HUES48 (cell line): ENCODE results near the gene CEP162.
"Not testable (repeated sequence)": the region's sequence is repeated elsewhere in the genome, so short reads cannot be mapped to it uniquely, and the experiment has no call there.

ENCODE experiments used
- H3K27ac ChIP-seq: one replicate; pipeline ENCODE4 v1.7.0; 2013; ENCODE audit warnings: low read depth, low read length, inconsistent platforms
- H3K27me3 ChIP-seq: 2 replicates; pipeline ENCODE4 v1.6.1; 2013; ENCODE audit warnings: mild to moderate bottlenecking, low read length; ENCODE audit not compliant: control insufficient read depth, insufficient read depth
- H3K36me3 ChIP-seq: 2 replicates; pipeline ENCODE4 v1.6.1; 2013; ENCODE audit warnings: low read length; ENCODE audit not compliant: control insufficient read depth, insufficient read depth
- H3K4me1 ChIP-seq: 2 replicates; pipeline ENCODE4 v1.6.1; 2013; ENCODE audit warnings: mild to moderate bottlenecking, low read length; ENCODE audit not compliant: control insufficient read depth, insufficient read depth
- H3K4me3 ChIP-seq: 2 replicates; pipeline ENCODE4 v1.5.1; 2013; ENCODE audit warnings: mild to moderate bottlenecking, low read depth, low read length
- H3K9ac ChIP-seq: 2 replicates; pipeline ENCODE4 v1.6.1; 2013; ENCODE audit warnings: mild to moderate bottlenecking, low read depth, low read length, moderate library complexity
- H3K9me3 ChIP-seq: 2 replicates; pipeline ENCODE4 v1.6.1; 2013; ENCODE audit warnings: low read length; ENCODE audit not compliant: control insufficient read depth, insufficient read depth

Gene CEP162

GRCh38 chr6:84150705-84151104 is 76.7 kb downstream of the CEP162 start:
- no peaks in the 10 kb centered on the region for H3K27me3 ChIP-seq
- H3K4me1 ChIP-seq: no peaks in the 10 kb centered on the region
- no peak overlapping the region for H3K9ac ChIP-seq
- no peak overlapping the region for H3K27ac ChIP-seq
- no peaks in the 10 kb centered on the region for H3K9me3 ChIP-seq
- H3K4me3 ChIP-seq: no peak overlapping the region
- H3K36me3 ChIP-seq: peaks cover 18% of the 10 kb centered on the region

- H3K27me3 ChIP-seq: no peaks in the 10 kb centered on the region
- peaks cover 13% of the 10 kb centered on the region for H3K36me3 ChIP-seq
- H3K9ac ChIP-seq: no peak overlapping the region
- H3K9me3 ChIP-seq: no peaks in the 10 kb centered on the region
- H3K4me1 ChIP-seq: peaks cover 19% of the 10 kb centered on the region
- H3K27ac ChIP-seq: no peak overlapping the region
- H3K4me3 ChIP-seq: no peak overlapping the region
Measured at GRCh38 chr6:84141521-84141920, 85.9 kb downstream of the CEP162 start.

GRCh38 chr6:84139311-84139710 is 88.1 kb downstream of the CEP162 start:
- H3K4me3 ChIP-seq: no peak overlapping the region
- H3K4me1 ChIP-seq: peaks cover 19% of the 10 kb centered on the region
- H3K9me3 ChIP-seq: peaks cover 3% of the 10 kb centered on the region; the same call in 1 of the 2 replicates
- H3K27me3 ChIP-seq: no peaks in the 10 kb centered on the region
- H3K9ac ChIP-seq: no peak overlapping the region
- no peak overlapping the region for H3K27ac ChIP-seq
- H3K36me3 ChIP-seq: peaks cover 16% of the 10 kb centered on the region

GRCh38 chr6:84137989-84138575 is 89.4 kb downstream of the CEP162 start:
- Histone ChIP-seq H3K27me3 (no peaks in the 10 kb centered on the region), H3K36me3 (peaks cover 17% of the 10 kb centered on the region), H3K27ac (no peak overlapping the region), H3K4me3 (no peak overlapping the region), H3K9me3 (peaks cover 14% of the 10 kb centered on the region), H3K4me1 (peaks cover 19% of the 10 kb centered on the region), H3K9ac (no peak overlapping the region)

GRCh38 chr6:84137051-84137375 is 90.4 kb downstream of the CEP162 start:
- Histone ChIP-seq H3K27ac (no peak overlapping the region), H3K4me1 (peaks cover 15% of the 10 kb centered on the region), H3K9me3 (peaks cover 14% of the 10 kb centered on the region), H3K27me3 (no peaks in the 10 kb centered on the region), H3K9ac (no peak overlapping the region), H3K36me3 (peaks cover 16% of the 10 kb centered on the region), H3K4me3 (no peak overlapping the region)

- Histone ChIP-seq H3K4me3 (no peak overlapping the region), H3K9me3 (peaks cover 14% of the 10 kb centered on the region), H3K9ac (no peak overlapping the region), H3K27me3 (no peaks in the 10 kb centered on the region), H3K27ac (no peak overlapping the region), H3K36me3 (peaks cover 16% of the 10 kb centered on the region), H3K4me1 (peaks cover 10% of the 10 kb centered on the region)
Measured at GRCh38 chr6:84136364-84137050, 90.9 kb downstream of the CEP162 start.

- Histone ChIP-seq H3K27me3 (no peaks in the 10 kb centered on the region), H3K27ac (no peak overlapping the region), H3K4me1 (peaks cover 8% of the 10 kb centered on the region), H3K9ac (no peak overlapping the region), H3K4me3 (no peak overlapping the region), H3K36me3 (peaks cover 16% of the 10 kb centered on the region), H3K9me3 (peaks cover 14% of the 10 kb centered on the region)
Measured at GRCh38 chr6:84135291-84135690, 92.2 kb downstream of the CEP162 start.

- not testable (repeated sequence) for H3K27me3 ChIP-seq, H3K9ac ChIP-seq, H3K4me1 ChIP-seq, H3K27ac ChIP-seq, H3K4me3 ChIP-seq
- Histone ChIP-seq H3K36me3 (peaks cover 16% of the 10 kb centered on the region), H3K9me3 (peaks cover 14% of the 10 kb centered on the region)
Measured at GRCh38 chr6:84133385-84133784, 94.1 kb downstream of the CEP162 start.

- H3K9ac ChIP-seq, H3K4me1 ChIP-seq, H3K4me3 ChIP-seq, H3K27me3 ChIP-seq, H3K27ac ChIP-seq: not testable (repeated sequence)
- H3K9me3 ChIP-seq: peaks cover 14% of the 10 kb centered on the region
- peaks cover 22% of the 10 kb centered on the region for H3K36me3 ChIP-seq
Measured at GRCh38 chr6:84129588-84129987, 97.9 kb downstream of the CEP162 start.

GRCh38 chr6:84123186-84123585 is 104.3 kb downstream of the CEP162 start:
- Histone ChIP-seq H3K9me3 (no peaks in the 10 kb centered on the region), H3K36me3 (peaks cover 22% of the 10 kb centered on the region), H3K27me3 (no peaks in the 10 kb centered on the region), H3K9ac (no peak overlapping the region), H3K4me3 (no peak overlapping the region), H3K27ac (no peak overlapping the region), H3K4me1 (no peaks in the 10 kb centered on the region)

GRCh38 chr6:84119277-84119676 is 108.2 kb downstream of the CEP162 start:
- Histone ChIP-seq H3K27me3 (no peaks in the 10 kb centered on the region), H3K27ac (no peak overlapping the region), H3K9ac (no peak overlapping the region), H3K36me3 (peaks cover 5% of the 10 kb centered on the region; the same call in 1 of the 2 replicates), H3K4me1 (no peaks in the 10 kb centered on the region), H3K9me3 (no peaks in the 10 kb centered on the region), H3K4me3 (no peak overlapping the region)
